ENCODE results near the gene PKD1. TPM values are rescaled to one million over a fixed set of nuclear protein-coding genes. Genes with fewer than 3 reads are reported as not detected.

PKD1 gene
- total and polyA plus RNA-seq, 4 experiments from 2014 or later: 2.3 to 126 (median 68.1) TPM

DNA sequence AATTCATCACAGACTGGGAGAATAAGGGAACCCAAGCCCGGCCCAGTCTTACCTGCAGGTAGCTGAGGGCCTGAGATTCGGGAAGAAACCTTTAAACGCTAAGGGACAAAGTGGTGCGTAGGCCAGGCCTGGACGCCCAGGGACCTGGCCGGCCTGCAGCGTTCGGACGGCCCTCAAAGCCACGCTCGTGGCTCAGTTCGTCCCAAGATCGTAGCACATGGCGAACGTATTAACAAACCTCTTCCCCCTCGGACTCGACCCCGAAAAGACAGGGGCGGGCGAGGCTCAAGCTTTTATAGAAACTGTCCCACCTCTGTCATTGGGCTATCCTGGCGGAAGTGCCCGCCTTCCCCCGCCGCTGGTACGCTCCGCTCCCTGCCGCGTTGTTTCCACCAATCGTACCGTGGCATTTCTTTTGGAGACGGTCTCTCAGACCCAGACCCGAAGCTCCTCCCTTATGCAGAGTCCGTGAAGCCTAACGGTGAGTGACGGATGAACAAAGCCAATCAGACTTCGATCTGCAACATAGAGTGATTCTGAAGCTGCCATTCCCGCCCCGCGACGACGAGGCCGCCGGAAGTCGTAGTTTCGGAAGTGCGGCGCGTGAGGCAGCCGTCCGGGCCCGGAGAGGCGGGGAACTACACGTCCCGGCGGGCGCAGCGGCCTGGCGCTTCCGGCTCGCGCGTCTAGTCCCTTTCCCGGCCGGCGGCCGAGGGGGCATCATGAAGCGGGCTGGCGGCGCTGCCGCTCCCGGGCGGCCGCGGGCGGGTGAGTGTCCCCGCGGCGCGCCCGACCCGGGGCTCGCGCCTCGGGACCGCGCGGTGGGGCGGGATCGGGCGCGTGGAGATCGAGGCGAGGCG, 19.6 kb upstream of the PKD1 start, which contains the start of gene TRAF7:
Gene TRAF7, plus strand, starts transcription at position 692 of the 860 bp plus-strand sequence. CDS start 8,139 bp downstream, outside the sequence.
- Histone ChIP-seq H3K27ac (ENCODE audit: low read depth, low read length) (peak within 1 kb of the TSS; percentile 83), H3K4me1 (ENCODE audit: insufficient read depth, low read length) (peaks cover 70% of the 10 kb centered on the region), H3K27me3 (ENCODE audit: insufficient read depth, low read length) (no peaks in the 10 kb centered on the region), H3K4me3 (ENCODE audit: low read length in 2 of 2) (peak within 1 kb of the TSS; percentile 75 to 79), H3K36me3 (ENCODE audit: insufficient read depth, low read length) (peaks cover 4% of the 10 kb centered on the region), H3K9me3 (ENCODE audit: control insufficient read depth in 1 of 2, low read length in 2 of 2) (no peaks in the 10 kb centered on the region)
- peak within 1 kb of the TSS; percentile 94 to 98 (median 95) for H3K4me3 Mint-ChIP-seq
- H3K4me1 Mint-ChIP-seq: peaks cover 30 to 63% (median 45%) of the 10 kb centered on the region in 4 donors
- no peaks in the 10 kb centered on the region for H3K9me3 Mint-ChIP-seq
- peaks cover 0 to 14% of the 10 kb centered on the region in 2 donors for H3K36me3 Mint-ChIP-seq
- ChIA-PET POLR2A (ENCODE audit: partially characterized antibody) (interaction anchor here (0.5 to 3.7 kb wide), 56 partner anchors 9 to 1566 kb away, joined by 3 to 75 read pairs (median 6); partner anchors contain the start of genes AMDHD2, ATP6V0C, CCNF and ECI1), CTCF (ENCODE audit: partially characterized antibody) (interaction anchor here (0.6 to 4.6 kb wide), 16 partner anchors 9 to 377 kb away, joined by 3 to 30 read pairs (median 3); partner anchors contain the start of genes ECI1, PGP and RPS2)
- peak within 1 kb of the TSS; percentile 75 to 98 (median 94) for H3K27ac Mint-ChIP-seq
- intact Hi-C loops (cut with micrococcal nuclease): loop anchor here (1.0 to 10.0 kb wide), 12 partner anchors 19 to 358 kb away; partner anchors contain the start of genes ATP6V0C, E4F1, ECI1 and GFER
- DNase-seq: peak; percentile 97 to 100 (median 99)
- H3K27me3 Mint-ChIP-seq: no peaks in the 10 kb centered on the region

GRCh38 chr16:2154533-2155090, 18.9 kb upstream of the PKD1 start:
- Mint-ChIP-seq H3K9me3 (no peaks in the 10 kb centered on the region), H3K27ac (peak overlapping the region; percentile 75 to 96 (median 90)), H3K27me3 (no peaks in the 10 kb centered on the region), H3K4me1 (peaks cover 30 to 69% (median 49%) of the 10 kb centered on the region in 4 donors), H3K4me3 (peak overlapping the region; percentile 85 to 93 (median 89)), H3K36me3 (peaks cover 0 to 14% of the 10 kb centered on the region in 2 donors)
- Histone ChIP-seq H3K9me3 (ENCODE audit: control insufficient read depth in 1 of 2, low read length in 2 of 2) (no peaks in the 10 kb centered on the region), H3K4me1 (ENCODE audit: insufficient read depth, low read length) (peaks cover 77% of the 10 kb centered on the region), H3K27ac (ENCODE audit: low read depth, low read length) (peak overlapping the region; percentile 83), H3K27me3 (ENCODE audit: insufficient read depth, low read length) (no peaks in the 10 kb centered on the region), H3K36me3 (ENCODE audit: insufficient read depth, low read length) (peaks cover 4% of the 10 kb centered on the region), H3K4me3 (ENCODE audit: low read length in 2 of 2) (peak overlapping the region; percentile 75 to 79)
- intact Hi-C loops (cut with micrococcal nuclease): loop anchor here (1.0 to 10.0 kb wide), 12 partner anchors 18 to 359 kb away; partner anchors contain the start of genes ATP6V0C, E4F1, ECI1 and GFER
- CTCF ChIA-PET (ENCODE audit: partially characterized antibody): interaction anchor here (0.6 to 4.6 kb wide), 15 partner anchors 8 to 378 kb away, joined by 3 to 30 read pairs (median 4); partner anchors contain the start of genes ECI1, PGP and RPS2
- DNase-seq: peak in 1 of 5 donors; percentile 62
- POLR2A ChIA-PET (ENCODE audit: partially characterized antibody): interaction anchor here (0.5 to 3.7 kb wide), 40 partner anchors 8 to 845 kb away, joined by 3 to 75 read pairs (median 8); partner anchors contain the start of genes AMDHD2, ECI1, FAHD1 and HAGH

DNA sequence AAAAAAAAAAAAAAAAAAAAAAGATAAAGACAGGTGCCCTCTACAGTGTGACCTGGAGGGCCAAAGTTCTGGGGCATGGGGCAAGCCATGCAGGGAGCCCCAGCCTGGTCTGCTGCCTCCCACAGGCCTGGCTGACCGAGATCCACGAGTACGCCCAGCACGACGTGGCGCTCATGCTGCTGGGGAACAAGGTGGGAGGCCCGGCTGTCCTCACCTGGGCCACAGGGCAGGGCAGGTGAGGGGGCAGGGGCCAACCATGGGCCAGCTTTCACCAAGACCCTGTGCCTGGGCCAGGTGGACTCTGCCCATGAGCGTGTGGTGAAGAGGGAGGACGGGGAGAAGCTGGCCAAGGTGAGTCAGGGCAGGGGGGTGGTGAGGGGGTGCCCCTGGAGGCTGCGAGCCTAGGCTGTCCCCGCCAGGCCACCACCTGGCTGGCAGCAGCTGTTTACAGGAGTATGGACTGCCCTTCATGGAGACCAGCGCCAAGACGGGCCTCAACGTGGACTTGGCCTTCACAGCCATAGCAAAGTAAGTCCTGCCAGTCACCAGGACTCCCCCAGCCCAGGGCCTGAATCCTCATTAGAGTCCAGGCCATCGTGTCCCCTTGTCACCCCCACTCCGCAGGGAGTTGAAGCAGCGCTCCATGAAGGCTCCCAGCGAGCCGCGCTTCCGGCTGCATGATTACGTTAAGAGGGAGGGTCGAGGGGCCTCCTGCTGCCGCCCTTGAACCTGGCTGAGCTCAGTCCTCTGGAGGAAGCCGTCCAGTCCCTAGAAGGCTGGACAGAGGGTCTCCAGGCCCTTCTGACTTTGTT, 17.2 kb upstream of the PKD1 start:
- DNase-seq: peak in 2 of 5 donors; percentile 11 to 40
- CTCF ChIA-PET (ENCODE audit: partially characterized antibody): interaction anchor here (0.5 to 4.0 kb wide), 14 partner anchors 9 to 189 kb away, joined by 3 to 38 read pairs (median 4); partner anchors contain the start of genes ECI1 and PKD1
- Histone ChIP-seq H3K4me1 (ENCODE audit: insufficient read depth, low read length) (peaks cover 82% of the 10 kb centered on the region), H3K36me3 (ENCODE audit: insufficient read depth, low read length) (peaks cover 4% of the 10 kb centered on the region), H3K27ac (ENCODE audit: low read depth, low read length) (peak overlapping the region; percentile 83), H3K4me3 (ENCODE audit: low read length in 2 of 2) (peak overlapping the region; percentile 65 to 79), H3K27me3 (ENCODE audit: insufficient read depth, low read length) (no peaks in the 10 kb centered on the region), H3K9me3 (ENCODE audit: control insufficient read depth in 1 of 2, low read length in 2 of 2) (no peaks in the 10 kb centered on the region)
- Mint-ChIP-seq H3K27me3 (no peaks in the 10 kb centered on the region), H3K4me1 (peaks cover 30 to 71% (median 49%) of the 10 kb centered on the region in 4 donors), H3K9me3 (no peaks in the 10 kb centered on the region), H3K27ac (peak overlapping the region; percentile 19 to 88 (median 83)), H3K4me3 (peak overlapping the region; percentile 85 to 93 (median 89)), H3K36me3 (peaks cover 0 to 14% of the 10 kb centered on the region in 2 donors)
- POLR2A ChIA-PET (ENCODE audit: partially characterized antibody): interaction anchor here (1.2 to 3.7 kb wide), 8 partner anchors 10 to 189 kb away, joined by 3 to 75 read pairs (median 10); partner anchors contain the start of genes E4F1, NDUFB10, NHERF2 and RNF151
- intact Hi-C loops (cut with micrococcal nuclease): loop anchor here (1.0 to 10.0 kb wide), 3 partner anchors 130 to 288 kb away; partner anchors contain the start of gene NDUFB10

- ChIA-PET CTCF (ENCODE audit: partially characterized antibody) (interaction anchor here (1.0 to 4.0 kb wide), 4 partner anchors 11 to 147 kb away, joined by 3 to 38 read pairs (median 4); partner anchors contain the start of gene PKD1), POLR2A (ENCODE audit: partially characterized antibody) (interaction anchor here (0.6 to 1.7 kb wide), 3 partner anchors 72 to 1595 kb away, joined by 4 to 6 read pairs (median 4); partner anchors contain the start of genes E4F1 and TBL3)
- Mint-ChIP-seq H3K4me3 (peak overlapping the region in 7 of 8 donors; percentile 28 to 73 (median 46)), H3K4me1 (peaks cover 22 to 60% (median 39%) of the 10 kb centered on the region in 4 donors), H3K36me3 (peaks cover 0 to 14% of the 10 kb centered on the region in 2 donors), H3K27me3 (no peaks in the 10 kb centered on the region), H3K9me3 (no peaks in the 10 kb centered on the region), H3K27ac (peak overlapping the region in 2 of 7 donors; percentile 53 to 60)
- H3K36me3 ChIP-seq (ENCODE audit: insufficient read depth, low read length): peaks cover 4% of the 10 kb centered on the region
- no peaks in the 10 kb centered on the region for H3K9me3 ChIP-seq (ENCODE audit: control insufficient read depth in 1 of 2, low read length in 2 of 2)
- H3K27ac ChIP-seq (ENCODE audit: low read depth, low read length): no peak overlapping the region
- DNase-seq: peak in 1 of 5 donors; percentile 36
- no peaks in the 10 kb centered on the region for H3K27me3 ChIP-seq (ENCODE audit: insufficient read depth, low read length)
- intact Hi-C loops (cut with micrococcal nuclease): loop anchor here (10.0 kb wide), 1 partner anchor 287 kb away; no protein-coding TSS in a partner anchor
- H3K4me3 ChIP-seq (ENCODE audit: low read length in 2 of 2): no peak overlapping the region
- peaks cover 69% of the 10 kb centered on the region for H3K4me1 ChIP-seq (ENCODE audit: insufficient read depth, low read length)
These were observed 15.7 kb upstream of the PKD1 start for GRCh38 chr16:2151188-2152091.

- peaks cover 19 to 56% (median 34%) of the 10 kb centered on the region in 4 donors for H3K4me1 Mint-ChIP-seq
- H3K9me3 Mint-ChIP-seq: no peaks in the 10 kb centered on the region
- peaks cover 4% of the 10 kb centered on the region for H3K36me3 ChIP-seq (ENCODE audit: insufficient read depth, low read length)
- ChIA-PET POLR2A (ENCODE audit: partially characterized antibody) (no interaction called here), CTCF (ENCODE audit: partially characterized antibody) (interaction anchor here (0.6 to 4.0 kb wide), 4 partner anchors 10 to 146 kb away, joined by 3 to 38 read pairs (median 3); no protein-coding TSS in a partner anchor)
- H3K27me3 Mint-ChIP-seq: no peaks in the 10 kb centered on the region
- H3K4me3 ChIP-seq (ENCODE audit: low read length in 2 of 2): no peak overlapping the region
- peak overlapping the region in 1 of 7 donors; percentile 60 for H3K27ac Mint-ChIP-seq
- H3K27me3 ChIP-seq (ENCODE audit: insufficient read depth, low read length): no peaks in the 10 kb centered on the region
- H3K9me3 ChIP-seq (ENCODE audit: control insufficient read depth in 1 of 2, low read length in 2 of 2): no peaks in the 10 kb centered on the region
- H3K4me1 ChIP-seq (ENCODE audit: insufficient read depth, low read length): peaks cover 65% of the 10 kb centered on the region
- H3K27ac ChIP-seq (ENCODE audit: low read depth, low read length): no peak overlapping the region
- peak in 1 of 5 donors; percentile 30 for DNase-seq
- intact Hi-C loops (cut with micrococcal nuclease): loop anchor here (10.0 kb wide), 1 partner anchor 286 kb away; no protein-coding TSS in a partner anchor
- peak overlapping the region in 3 of 8 donors; percentile 17 to 49 (median 41) for H3K4me3 Mint-ChIP-seq
- peaks cover 0 to 9% of the 10 kb centered on the region in 2 donors for H3K36me3 Mint-ChIP-seq
These were observed 14.9 kb upstream of the PKD1 start for GRCh38 chr16:2150418-2151187.

Measured in CD4-positive, alpha-beta memory T cell (primary cell).